GM10266 (cell line): ENCODE results near the gene ETNK1.

Source experiments
- DNase-seq: peaks from one replicate; pipeline ENCODE4 v3.0.0; 2012; ENCODE audit errors: extremely low spot score
- TF ChIP-seq, protein P1 (sequence below): IDR thresholded peaks from 2 replicates; pipeline ENCODE4 v1.5.1; 2012; ENCODE audit warnings: mild to moderate bottlenecking, low read depth; ENCODE audit not compliant: control insufficient read depth, insufficient read depth; ENCODE audit errors: missing control alignments

The ETNK1 gene, protein sequence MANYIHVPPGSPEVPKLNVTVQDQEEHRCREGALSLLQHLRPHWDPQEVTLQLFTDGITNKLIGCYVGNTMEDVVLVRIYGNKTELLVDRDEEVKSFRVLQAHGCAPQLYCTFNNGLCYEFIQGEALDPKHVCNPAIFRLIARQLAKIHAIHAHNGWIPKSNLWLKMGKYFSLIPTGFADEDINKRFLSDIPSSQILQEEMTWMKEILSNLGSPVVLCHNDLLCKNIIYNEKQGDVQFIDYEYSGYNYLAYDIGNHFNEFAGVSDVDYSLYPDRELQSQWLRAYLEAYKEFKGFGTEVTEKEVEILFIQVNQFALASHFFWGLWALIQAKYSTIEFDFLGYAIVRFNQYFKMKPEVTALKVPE

DNA sequence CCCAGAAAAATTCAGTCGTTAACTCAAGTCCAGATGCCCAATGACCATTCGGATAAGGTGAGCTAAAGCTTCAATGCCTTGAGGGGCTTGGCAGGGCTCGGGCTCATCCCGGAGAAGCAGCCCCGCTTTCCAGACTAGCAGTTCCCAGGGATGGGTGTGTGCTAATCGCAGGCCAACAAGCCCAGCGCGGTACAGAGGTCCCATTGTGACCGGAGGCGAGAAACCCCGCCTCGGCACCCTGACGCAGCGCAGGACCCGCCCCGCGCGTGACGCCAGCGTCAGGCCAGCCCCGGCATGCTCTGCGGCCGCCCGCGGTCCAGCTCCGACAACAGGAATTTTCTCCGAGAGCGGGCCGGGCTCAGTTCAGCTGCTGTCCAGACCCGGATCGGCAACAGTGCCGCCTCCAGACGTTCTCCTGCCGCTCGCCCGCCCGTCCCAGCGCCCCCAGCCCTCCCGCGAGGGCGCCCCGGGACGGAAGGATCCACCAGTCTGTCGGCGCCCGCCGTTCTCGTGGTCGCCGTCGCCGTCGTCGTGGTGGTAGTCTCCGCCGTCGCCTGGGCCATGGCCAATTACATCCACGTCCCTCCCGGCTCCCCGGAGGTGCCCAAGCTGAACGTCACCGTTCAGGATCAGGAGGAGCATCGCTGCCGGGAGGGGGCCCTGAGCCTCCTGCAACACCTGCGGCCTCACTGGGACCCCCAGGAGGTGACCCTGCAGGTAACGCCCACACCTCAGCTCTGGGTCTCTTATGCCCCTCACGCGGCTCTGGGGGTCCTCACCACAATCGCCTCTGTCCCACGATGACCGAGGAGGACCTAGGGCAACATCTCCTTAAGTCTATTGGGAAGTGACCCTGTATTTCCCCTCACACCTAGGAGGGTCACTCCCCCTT lies at the start of gene ETNK1:
ETNK1 (plus strand) TSS at position 302 of the 892 bp plus-strand sequence; CDS start at position 562, 260 bp downstream.
- TF ChIP-seq, protein P1, sequence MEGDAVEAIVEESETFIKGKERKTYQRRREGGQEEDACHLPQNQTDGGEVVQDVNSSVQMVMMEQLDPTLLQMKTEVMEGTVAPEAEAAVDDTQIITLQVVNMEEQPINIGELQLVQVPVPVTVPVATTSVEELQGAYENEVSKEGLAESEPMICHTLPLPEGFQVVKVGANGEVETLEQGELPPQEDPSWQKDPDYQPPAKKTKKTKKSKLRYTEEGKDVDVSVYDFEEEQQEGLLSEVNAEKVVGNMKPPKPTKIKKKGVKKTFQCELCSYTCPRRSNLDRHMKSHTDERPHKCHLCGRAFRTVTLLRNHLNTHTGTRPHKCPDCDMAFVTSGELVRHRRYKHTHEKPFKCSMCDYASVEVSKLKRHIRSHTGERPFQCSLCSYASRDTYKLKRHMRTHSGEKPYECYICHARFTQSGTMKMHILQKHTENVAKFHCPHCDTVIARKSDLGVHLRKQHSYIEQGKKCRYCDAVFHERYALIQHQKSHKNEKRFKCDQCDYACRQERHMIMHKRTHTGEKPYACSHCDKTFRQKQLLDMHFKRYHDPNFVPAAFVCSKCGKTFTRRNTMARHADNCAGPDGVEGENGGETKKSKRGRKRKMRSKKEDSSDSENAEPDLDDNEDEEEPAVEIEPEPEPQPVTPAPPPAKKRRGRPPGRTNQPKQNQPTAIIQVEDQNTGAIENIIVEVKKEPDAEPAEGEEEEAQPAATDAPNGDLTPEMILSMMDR, result no peak
- peak; percentile 83 for DNase-seq

DNA sequence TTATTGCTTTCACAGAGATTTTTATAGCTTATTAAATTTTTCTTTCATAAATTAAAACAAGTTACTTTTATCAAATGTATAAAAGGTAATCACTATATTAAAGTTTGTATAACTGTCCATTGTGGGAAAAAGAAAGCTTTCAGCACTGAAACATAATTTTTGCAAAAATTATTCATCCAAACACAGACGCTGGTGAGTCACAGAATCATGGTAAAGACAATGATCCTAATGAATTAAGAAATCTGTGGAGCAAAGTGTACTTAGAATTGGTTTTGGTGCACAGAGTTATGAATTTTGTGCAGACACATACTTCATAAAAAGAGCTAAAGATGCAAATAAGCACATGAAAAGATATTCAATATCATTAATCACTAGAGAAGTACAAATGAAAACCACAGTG lies 48.9 kb upstream of the ETNK1 start:
- TF ChIP-seq, protein P1, result no peak
- DNase-seq, result no peak

DNA sequence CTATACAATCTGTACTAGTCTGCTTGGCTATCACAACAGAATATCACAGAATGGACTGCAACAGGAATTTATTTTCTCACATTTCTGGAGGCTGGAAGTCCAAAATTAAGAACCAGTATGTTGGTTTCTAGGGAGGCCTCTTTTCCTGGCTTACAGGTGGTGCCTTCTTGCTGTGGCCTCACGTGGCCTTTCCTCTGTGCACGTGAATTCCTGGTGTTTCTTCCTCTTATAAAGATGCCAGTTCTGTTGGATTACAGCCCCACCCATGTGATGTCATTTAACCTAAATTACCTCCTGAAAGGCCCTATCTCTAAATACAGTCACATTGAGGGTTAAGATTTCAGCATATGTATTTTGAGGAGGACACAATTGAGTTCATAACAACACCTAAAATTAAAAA lies 48.5 kb upstream of the ETNK1 start:
- TF ChIP-seq, protein P1, result no peak
- no peak for DNase-seq

DNA sequence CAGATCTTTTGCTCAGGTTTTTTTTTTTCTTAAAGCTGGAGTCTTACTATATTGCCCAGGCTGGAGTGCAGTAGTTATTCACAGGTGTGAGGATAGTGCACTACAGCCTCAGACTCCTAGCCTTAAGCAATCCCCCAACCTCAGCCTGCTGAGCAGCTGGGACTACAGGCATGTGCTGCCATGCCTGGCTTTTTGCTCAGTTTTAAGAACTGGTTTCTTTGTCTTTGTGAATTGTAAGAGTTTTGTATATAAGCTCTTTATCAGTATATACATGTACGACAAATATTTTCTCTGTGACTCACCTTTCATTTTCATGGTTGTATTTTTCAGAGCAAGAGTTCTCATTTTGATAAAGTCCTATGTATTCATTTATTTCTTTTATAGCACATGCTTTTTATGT lies 47.3 kb upstream of the ETNK1 start:
- TF ChIP-seq, protein P1, result no peak
- DNase-seq, result no peak

DNA sequence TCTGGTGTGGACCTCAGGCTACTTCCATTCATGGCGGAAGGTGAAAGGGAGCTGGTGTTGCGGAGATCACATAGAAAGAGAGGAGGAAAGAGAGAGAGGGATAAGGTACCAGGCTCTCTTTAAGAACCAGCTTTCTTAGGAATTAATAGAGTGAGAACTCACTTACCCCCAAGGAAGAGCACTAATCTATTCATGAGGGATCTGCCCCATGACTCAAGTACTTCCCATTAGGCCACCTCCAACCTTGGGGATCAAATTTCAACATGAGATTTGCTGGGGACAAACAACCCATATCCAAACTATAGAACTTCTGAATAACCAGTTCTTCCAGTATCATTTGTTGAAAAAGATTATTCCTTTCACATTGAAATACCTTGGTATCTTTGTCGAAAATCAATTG lies 46.6 kb upstream of the ETNK1 start:
- TF ChIP-seq, protein P1, result no peak
- DNase-seq, result no peak

DNA sequence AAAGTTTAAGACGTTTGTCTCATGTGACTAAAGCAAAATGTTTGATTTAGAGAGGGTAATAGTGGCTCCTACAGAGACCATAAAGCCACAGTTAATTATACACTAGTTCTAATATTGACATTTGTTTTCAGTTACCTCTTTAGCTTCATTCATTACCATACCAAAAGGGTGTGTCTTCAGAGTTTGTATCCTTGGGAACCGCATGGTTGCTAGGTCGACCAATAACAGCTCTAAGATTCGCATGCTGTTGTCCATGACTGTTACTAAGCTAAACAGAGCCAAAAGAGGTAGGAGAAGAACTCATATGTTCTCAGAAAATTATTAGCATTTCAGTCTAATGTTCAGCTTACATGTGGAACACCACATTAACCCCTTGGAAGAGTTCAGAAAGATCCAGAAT lies 36.2 kb upstream of the ETNK1 start:
- TF ChIP-seq, protein P1, result no peak
- DNase-seq, result no peak
